ENCODE data around the gene RNF111.
"Not testable (repeated sequence)": the region's sequence is repeated elsewhere in the genome, so short reads cannot be mapped to it uniquely, and the experiment has no call there.

Gene RNF111

GRCh38 chr15:59140422-59141226 is 153.2 kb downstream of the RNF111 start:
- no peak for DNase-seq

DNA sequence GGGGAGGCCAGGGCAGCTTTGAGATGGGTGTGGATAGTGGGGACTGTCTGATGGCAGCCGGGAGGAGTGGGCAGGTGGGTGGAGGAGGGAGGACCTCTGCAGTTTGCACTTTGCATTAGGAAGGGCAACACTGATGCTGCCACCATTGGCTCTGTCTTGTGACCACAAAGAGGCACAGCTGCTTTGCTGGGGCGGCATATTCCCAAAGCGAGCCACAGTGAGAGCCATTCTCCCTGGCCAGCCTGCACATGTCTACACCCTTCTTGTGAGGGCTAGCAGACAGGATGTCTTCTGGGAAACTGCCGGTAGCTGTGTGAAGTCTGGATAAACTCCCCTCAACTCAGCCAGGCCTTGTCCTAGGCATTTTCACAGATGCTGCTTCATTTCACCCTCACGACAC is 155.8 kb downstream of the RNF111 start:
- no peak for DNase-seq

DNA sequence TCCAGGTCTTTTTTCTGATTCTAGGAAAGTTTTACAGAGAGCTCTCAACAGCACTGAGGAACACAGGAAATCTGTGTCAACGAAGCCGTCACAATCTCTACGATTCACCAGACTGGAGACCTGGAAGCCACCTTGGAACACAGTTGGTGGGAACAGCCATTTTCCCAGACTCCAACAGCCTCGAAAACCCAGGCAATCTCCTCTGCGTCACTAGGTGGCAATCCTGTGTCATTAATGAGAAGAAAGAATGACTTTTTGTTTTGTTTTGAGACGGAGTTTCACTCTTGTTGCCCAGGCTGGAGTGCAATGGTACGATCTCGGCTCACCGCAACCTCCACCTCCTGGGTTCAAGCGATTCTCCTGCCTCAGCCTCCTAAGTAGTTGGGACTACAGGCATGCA is 157.1 kb downstream of the RNF111 start:
- not testable (repeated sequence) for DNase-seq
